AG04449 (cell line): ENCODE results near the gene MDH1B.

Experiments used
- CTCF ChIA-PET: fragments of 350-600 bp; formaldehyde crosslinking; extraction: SDS; loops from one replicate; lab custom pipeline; 2021; ENCODE audit warnings: antibody characterized with exemption; lab: Yijun Ruan, JAX
- POLR2A ChIA-PET: fragments of 400-600, 350-600 bp; formaldehyde crosslinking; extraction: SDS; loops from one replicate; lab custom pipeline; 2020; ENCODE audit warnings: antibody characterized with exemption, inconsistent platforms; lab: Yijun Ruan, JAX
- DNase-seq: peaks from one replicate; pipeline ENCODE4 v3.0.0-alpha.2; 2010; ENCODE audit warnings: low read depth, low spot score
- H3K4me3 ChIP-seq: 2 replicates; pipeline ENCODE4 v1.5.1; 2011; ENCODE audit warnings: low read depth, mild to moderate bottlenecking, control low read depth, low read length
- TF ChIP-seq, protein P1 (sequence below): IDR thresholded peaks from one replicate; pipeline ENCODE4 v1.5.1; 2011; ENCODE audit warnings: mild to moderate bottlenecking, moderate library complexity, low read length, control low read depth, inconsistent platforms; ENCODE audit not compliant: insufficient read depth; ENCODE audit errors: missing control alignments

MDH1B gene

DNA sequence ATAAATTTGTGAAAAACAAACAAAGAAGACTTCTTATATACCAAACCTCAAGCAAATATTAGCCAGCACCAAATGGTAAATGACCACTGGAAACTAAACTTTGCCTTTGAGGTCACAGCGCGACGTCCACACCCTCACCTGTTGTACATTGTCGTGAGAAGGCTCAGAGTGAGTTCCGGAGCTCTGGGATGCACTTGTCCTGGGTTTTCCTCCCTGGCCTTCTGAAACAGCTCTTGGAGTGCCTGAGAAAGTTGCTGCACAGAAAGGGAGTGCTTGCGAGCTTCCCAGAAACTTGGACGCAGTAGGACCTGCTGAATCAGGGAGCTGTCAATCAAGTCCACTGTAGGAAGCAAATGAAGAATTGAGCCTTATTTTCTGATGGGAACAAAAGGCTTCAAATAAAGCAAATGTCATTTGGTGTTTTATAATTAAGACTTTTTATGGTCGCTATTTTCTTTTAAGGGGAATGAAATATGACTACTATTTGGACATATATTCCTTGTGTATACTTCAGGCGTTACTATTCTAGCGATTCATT lies 57.9 kb downstream of the MDH1B start:
- TF ChIP-seq, protein P1, sequence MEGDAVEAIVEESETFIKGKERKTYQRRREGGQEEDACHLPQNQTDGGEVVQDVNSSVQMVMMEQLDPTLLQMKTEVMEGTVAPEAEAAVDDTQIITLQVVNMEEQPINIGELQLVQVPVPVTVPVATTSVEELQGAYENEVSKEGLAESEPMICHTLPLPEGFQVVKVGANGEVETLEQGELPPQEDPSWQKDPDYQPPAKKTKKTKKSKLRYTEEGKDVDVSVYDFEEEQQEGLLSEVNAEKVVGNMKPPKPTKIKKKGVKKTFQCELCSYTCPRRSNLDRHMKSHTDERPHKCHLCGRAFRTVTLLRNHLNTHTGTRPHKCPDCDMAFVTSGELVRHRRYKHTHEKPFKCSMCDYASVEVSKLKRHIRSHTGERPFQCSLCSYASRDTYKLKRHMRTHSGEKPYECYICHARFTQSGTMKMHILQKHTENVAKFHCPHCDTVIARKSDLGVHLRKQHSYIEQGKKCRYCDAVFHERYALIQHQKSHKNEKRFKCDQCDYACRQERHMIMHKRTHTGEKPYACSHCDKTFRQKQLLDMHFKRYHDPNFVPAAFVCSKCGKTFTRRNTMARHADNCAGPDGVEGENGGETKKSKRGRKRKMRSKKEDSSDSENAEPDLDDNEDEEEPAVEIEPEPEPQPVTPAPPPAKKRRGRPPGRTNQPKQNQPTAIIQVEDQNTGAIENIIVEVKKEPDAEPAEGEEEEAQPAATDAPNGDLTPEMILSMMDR, result no peak

DNA sequence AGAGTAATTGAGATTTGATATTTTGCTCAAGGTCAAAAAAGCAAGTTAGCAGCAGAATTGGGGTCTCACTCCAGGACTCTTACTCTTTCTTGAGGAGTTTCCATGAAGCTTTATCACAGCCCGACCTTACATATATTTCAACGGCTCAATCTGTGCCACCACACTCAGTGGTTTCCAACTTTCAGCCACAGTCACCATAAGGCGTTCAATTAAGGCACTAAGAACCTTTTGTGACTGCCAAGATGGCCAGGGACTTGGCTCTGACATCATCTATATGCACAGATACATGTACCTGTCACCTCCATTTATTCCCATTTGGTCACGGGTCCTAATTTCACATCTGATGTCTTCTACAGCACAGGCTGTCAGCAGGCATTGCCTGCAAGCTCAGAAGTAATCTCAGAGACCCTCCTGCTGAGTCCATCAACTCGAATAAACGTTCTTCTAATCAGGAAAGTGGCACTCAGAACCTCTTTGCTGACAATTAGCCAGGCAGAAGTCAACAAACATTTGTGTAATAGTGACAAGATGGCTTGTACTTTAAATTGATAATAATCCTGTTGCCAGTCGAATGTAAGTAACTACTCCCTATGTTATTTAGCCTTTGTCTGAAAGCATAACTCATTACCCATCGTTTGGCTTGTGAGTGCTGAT lies 63.0 kb downstream of the MDH1B start:
- TF ChIP-seq, protein P1, result no peak
- POLR2A ChIA-PET, result no interaction called here
- no peak overlapping the region for H3K4me3 ChIP-seq
- CTCF ChIA-PET, result no interaction called here
- no peak for DNase-seq

More for the DNA sequence above, 57.9 kb downstream of the MDH1B start:
- ChIA-PET POLR2A (no interaction called here), CTCF (no interaction called here)
- H3K4me3 ChIP-seq, result no peak overlapping the region
- DNase-seq, result no peak

GRCh38 chr2:206700156-206700555 lies 65.0 kb downstream of the MDH1B start:
- no peak for DNase-seq
- POLR2A ChIA-PET, result no interaction called here
- CTCF ChIA-PET, result no interaction called here
- TF ChIP-seq, protein P1, result no peak
- H3K4me3 ChIP-seq, result no peak overlapping the region

DNA sequence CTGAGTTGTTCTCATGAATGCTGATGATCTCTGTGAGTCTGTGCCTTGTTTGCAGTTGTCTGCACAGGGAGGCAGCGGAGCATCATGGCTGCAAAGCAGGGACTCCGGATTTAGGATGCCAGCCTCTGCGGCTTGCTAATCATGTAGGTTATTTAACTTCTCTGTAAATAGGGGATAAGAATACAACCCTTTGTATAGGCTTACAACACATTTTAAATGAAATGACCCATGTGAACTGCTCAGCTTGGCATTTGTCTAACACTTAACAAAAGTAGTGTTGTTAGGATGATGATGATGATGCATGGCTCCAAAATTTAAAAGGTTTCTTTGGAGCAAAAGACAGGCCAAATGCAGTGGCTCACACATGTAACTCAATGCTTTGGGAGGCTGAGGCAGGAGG lies 66.3 kb downstream of the MDH1B start:
- no peak for DNase-seq
- no peak overlapping the region for H3K4me3 ChIP-seq
- POLR2A ChIA-PET, result no interaction called here
- CTCF ChIA-PET, result interaction anchor here (5.3 kb wide), 1 partner anchor 83 kb away, joined by 71 read pairs; no protein-coding TSS in a partner anchor
- TF ChIP-seq, protein P1, result no peak

DNA sequence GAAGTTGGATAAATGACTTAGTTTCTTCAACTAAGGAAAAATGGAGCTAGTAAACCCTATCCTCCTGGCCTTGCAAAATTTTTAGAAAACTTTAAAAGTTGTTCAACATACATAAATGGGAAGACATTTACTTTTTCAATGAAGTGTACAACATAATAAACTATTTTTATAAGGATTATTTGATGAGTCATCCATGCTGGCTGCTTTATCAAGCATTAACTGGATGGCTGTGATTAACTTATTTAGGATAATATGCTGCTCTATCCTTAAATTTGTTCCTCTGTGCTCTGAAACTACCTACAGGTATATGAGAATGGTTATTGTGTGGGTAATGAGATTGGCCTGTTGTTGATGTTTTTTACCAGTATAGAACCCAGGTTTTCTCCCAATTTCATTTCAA lies 68.2 kb downstream of the MDH1B start:
- H3K4me3 ChIP-seq, result no peak overlapping the region
- CTCF ChIA-PET, result interaction anchor here (5.3 kb wide), 1 partner anchor 85 kb away, joined by 71 read pairs; no protein-coding TSS in a partner anchor
- DNase-seq, result no peak
- TF ChIP-seq, protein P1, result no peak
- POLR2A ChIA-PET, result no interaction called here

GRCh38 chr2:206693399-206694137 lies 71.6 kb downstream of the MDH1B start:
- ChIA-PET POLR2A (no interaction called here), CTCF (interaction anchor here (0.7 to 5.3 kb wide), 4 partner anchors 14 to 98 kb away, joined by 3 to 71 read pairs (median 3); no protein-coding TSS in a partner anchor)
- TF ChIP-seq, protein P1, result peak; percentile 39
- no peak overlapping the region for H3K4me3 ChIP-seq
- DNase-seq, result peak; percentile 9
